Measurements from ENCODE around the gene RPS6KA5. TPM values are rescaled to one million over a fixed set of nuclear protein-coding genes. Genes with fewer than 3 reads are reported as not detected.
"Not testable (repeated sequence)": the region's sequence is repeated elsewhere in the genome, so short reads cannot be mapped to it uniquely, and the experiment has no call there.

RPS6KA5 gene
- polyA plus RNA-seq, 6 donors from 2014 or later, result 21.2 to 33.3 (median 27.8) TPM

GRCh38 chr14:90986510-90986909, 73.9 kb downstream of the RPS6KA5 start:
- peaks cover 22 to 36% (median 35%) of the 10 kb centered on the region in 3 donors for H3K4me1 Mint-ChIP-seq
- peak overlapping the region in 2 of 8 donors; percentile 40 to 47 for H3K4me3 Mint-ChIP-seq
- peak overlapping the region in 3 of 6 donors; percentile 27 to 93 (median 60) for H3K27ac Mint-ChIP-seq
- ATAC-seq (ENCODE audit: low read depth in 2 of 2) (peak; percentile 50 to 60), DNase-seq (no peak)
- no peaks in the 10 kb centered on the region for H3K9me3 Mint-ChIP-seq
- H3K27me3 Mint-ChIP-seq, result no peaks in the 10 kb centered on the region
- peaks cover 5 to 8% of the 10 kb centered on the region in 2 donors for H3K36me3 Mint-ChIP-seq

- ATAC-seq (ENCODE audit: low read depth in 2 of 2), result peak; percentile 71 to 75
- no peaks in the 10 kb centered on the region for H3K27me3 Mint-ChIP-seq
- peak; percentile 11 for DNase-seq
- no peaks in the 10 kb centered on the region for H3K9me3 Mint-ChIP-seq
- peaks cover 3 to 5% of the 10 kb centered on the region in 2 donors for H3K36me3 Mint-ChIP-seq
- peaks cover 17 to 28% (median 28%) of the 10 kb centered on the region in 3 donors for H3K4me1 Mint-ChIP-seq
- H3K4me3 Mint-ChIP-seq, result peak overlapping the region in 2 of 8 donors; percentile 0 to 32
- peak overlapping the region in 3 of 6 donors; percentile 20 to 47 (median 27) for H3K27ac Mint-ChIP-seq
These were observed 74.7 kb downstream of the RPS6KA5 start for GRCh38 chr14:90985601-90986242.

GRCh38 chr14:90983560-90983959, 76.9 kb downstream of the RPS6KA5 start:
- ATAC-seq (ENCODE audit: low read depth in 2 of 2), result no peak
- no peaks in the 10 kb centered on the region for H3K27me3 Mint-ChIP-seq
- H3K4me3 Mint-ChIP-seq, result no peak overlapping the region
- H3K36me3 Mint-ChIP-seq, result no peaks in the 10 kb centered on the region
- H3K27ac Mint-ChIP-seq, result peak overlapping the region in 2 of 6 donors; percentile 43 to 52
- DNase-seq, result no peak
- H3K4me1 Mint-ChIP-seq, result peaks cover 19 to 26% (median 22%) of the 10 kb centered on the region in 3 donors
- H3K9me3 Mint-ChIP-seq, result no peaks in the 10 kb centered on the region

- Mint-ChIP-seq H3K36me3 (peaks cover 3 to 7% of the 10 kb centered on the region in 2 donors), H3K27ac (no peak overlapping the region), H3K27me3 (no peaks in the 10 kb centered on the region), H3K4me3 (no peak overlapping the region), H3K9me3 (no peaks in the 10 kb centered on the region), H3K4me1 (peaks cover 16 to 24% (median 19%) of the 10 kb centered on the region in 3 donors)
- no peak for DNase-seq
- no peak for ATAC-seq (ENCODE audit: low read depth in 2 of 2)
These were observed 78.8 kb downstream of the RPS6KA5 start for GRCh38 chr14:90981636-90982035.

GRCh38 chr14:90980636-90981035, 79.8 kb downstream of the RPS6KA5 start:
- DNase-seq, H3K36me3 Mint-ChIP-seq: not testable (repeated sequence)

GRCh38 chr14:90979515-90979914, 80.9 kb downstream of the RPS6KA5 start:
- Mint-ChIP-seq H3K4me1 (peaks cover 9 to 12% (median 10%) of the 10 kb centered on the region in 3 donors), H3K27me3 (no peaks in the 10 kb centered on the region), H3K9me3 (no peaks in the 10 kb centered on the region), H3K36me3 (peaks cover 7 to 8% of the 10 kb centered on the region in 2 donors), H3K4me3 (no peak overlapping the region), H3K27ac (no peak overlapping the region)
- ATAC-seq (ENCODE audit: low read depth in 2 of 2) (no peak), DNase-seq (no peak)

More at GRCh38 chr14:90980636-90981035, 79.8 kb downstream of the RPS6KA5 start:
- not testable (repeated sequence) for H3K9me3 Mint-ChIP-seq; ATAC-seq (ENCODE audit: low read depth in 2 of 2); H3K27me3 Mint-ChIP-seq; H3K4me3 Mint-ChIP-seq
- Mint-ChIP-seq H3K4me1 (peaks cover 9 to 14% (median 14%) of the 10 kb centered on the region in 3 donors), H3K27ac (peak overlapping the region in 1 of 6 donors; percentile 24)

GRCh38 chr14:90976101-90976500, 84.3 kb downstream of the RPS6KA5 start:
- ATAC-seq (ENCODE audit: low read depth in 2 of 2) (no peak), DNase-seq (no peak)
- Mint-ChIP-seq H3K27me3 (no peaks in the 10 kb centered on the region), H3K4me1 (peaks cover 3 to 19% (median 6%) of the 10 kb centered on the region in 3 donors), H3K9me3 (no peaks in the 10 kb centered on the region), H3K36me3 (peaks cover 8 to 12% of the 10 kb centered on the region in 2 donors), H3K27ac (peak overlapping the region in 1 of 6 donors; percentile 18), H3K4me3 (no peak overlapping the region)

GRCh38 chr14:90971687-90972086, 88.8 kb downstream of the RPS6KA5 start:
- H3K27ac Mint-ChIP-seq, result no peak overlapping the region
- ATAC-seq (ENCODE audit: low read depth in 2 of 2) (no peak), DNase-seq (no peak)
- H3K4me3 Mint-ChIP-seq, result no peak overlapping the region
- peaks cover 6% of the 10 kb centered on the region in 2 donors for H3K36me3 Mint-ChIP-seq
- peaks cover 8 to 17% (median 14%) of the 10 kb centered on the region in 3 donors for H3K4me1 Mint-ChIP-seq
- H3K27me3 Mint-ChIP-seq, result no peaks in the 10 kb centered on the region
- H3K9me3 Mint-ChIP-seq, result no peaks in the 10 kb centered on the region

- H3K27ac Mint-ChIP-seq, result peak overlapping the region in 1 of 6 donors; percentile 7
- no peaks in the 10 kb centered on the region for H3K9me3 Mint-ChIP-seq
- DNase-seq, result no peak
- H3K4me1 Mint-ChIP-seq, result peaks cover 8 to 21% (median 17%) of the 10 kb centered on the region in 3 donors
- no peaks in the 10 kb centered on the region for H3K27me3 Mint-ChIP-seq
- H3K4me3 Mint-ChIP-seq, result no peak overlapping the region
- ATAC-seq (ENCODE audit: low read depth in 2 of 2), result no peak
- peaks cover 6 to 8% of the 10 kb centered on the region in 2 donors for H3K36me3 Mint-ChIP-seq
These were observed 90.3 kb downstream of the RPS6KA5 start for GRCh38 chr14:90970167-90970600.

GRCh38 chr14:90969531-90970166, 90.8 kb downstream of the RPS6KA5 start:
- H3K9me3 Mint-ChIP-seq, result no peaks in the 10 kb centered on the region
- peaks cover 8 to 21% (median 15%) of the 10 kb centered on the region in 3 donors for H3K4me1 Mint-ChIP-seq
- peaks cover 6 to 9% of the 10 kb centered on the region in 2 donors for H3K36me3 Mint-ChIP-seq
- H3K4me3 Mint-ChIP-seq, result no peak overlapping the region
- ATAC-seq (ENCODE audit: low read depth in 2 of 2), result no peak
- no peaks in the 10 kb centered on the region for H3K27me3 Mint-ChIP-seq
- peak overlapping the region in 3 of 6 donors; percentile 7 to 14 (median 8) for H3K27ac Mint-ChIP-seq
- no peak for DNase-seq

GRCh38 chr14:90968025-90968424, 92.4 kb downstream of the RPS6KA5 start:
- H3K27ac Mint-ChIP-seq, result peak overlapping the region in 1 of 6 donors; percentile 88

GRCh38 chr14:90966493-90966892, 93.9 kb downstream of the RPS6KA5 start:
- peaks cover 8 to 23% (median 18%) of the 10 kb centered on the region in 3 donors for H3K4me1 Mint-ChIP-seq
- ATAC-seq (ENCODE audit: low read depth in 2 of 2), result no peak
- no peak for DNase-seq
- H3K27ac Mint-ChIP-seq, result peak overlapping the region in 1 of 6 donors; percentile 40
- H3K4me3 Mint-ChIP-seq, result no peak overlapping the region
- peaks cover 5 to 16% of the 10 kb centered on the region in 2 donors for H3K36me3 Mint-ChIP-seq
- H3K9me3 Mint-ChIP-seq, result no peaks in the 10 kb centered on the region
- H3K27me3 Mint-ChIP-seq, result no peaks in the 10 kb centered on the region

More at GRCh38 chr14:90968025-90968424, 92.4 kb downstream of the RPS6KA5 start:
- DNase-seq, result no peak
- Mint-ChIP-seq H3K36me3 (peaks cover 9 to 16% of the 10 kb centered on the region in 2 donors), H3K9me3 (no peaks in the 10 kb centered on the region), H3K4me1 (peaks cover 8 to 22% (median 21%) of the 10 kb centered on the region in 3 donors), H3K4me3 (no peak overlapping the region), H3K27me3 (no peaks in the 10 kb centered on the region)
- ATAC-seq (ENCODE audit: low read depth in 2 of 2), result no peak

- Mint-ChIP-seq H3K27ac (peak overlapping the region in 3 of 6 donors; percentile 4 to 53 (median 13)), H3K9me3 (no peaks in the 10 kb centered on the region), H3K4me3 (no peak overlapping the region), H3K27me3 (no peaks in the 10 kb centered on the region), H3K36me3 (peaks cover 8 to 16% of the 10 kb centered on the region in 2 donors), H3K4me1 (peaks cover 8 to 23% (median 18%) of the 10 kb centered on the region in 3 donors)
- no peak for ATAC-seq (ENCODE audit: low read depth in 2 of 2)
- DNase-seq, result no peak
These were observed 94.7 kb downstream of the RPS6KA5 start for GRCh38 chr14:90965765-90966164.

All from naive B cell (primary cell).